GM19035 (cell line): Measurements from ENCODE around the gene PHKG1.
A peak's percentile ranks its signal among the peaks of the same experiment; 100 is the strongest.
"Not testable (repeated sequence)": the region's sequence is repeated elsewhere in the genome, so short reads cannot be mapped to it uniquely, and the experiment has no call there.

Experiments used
- ATAC-seq: cut with Tn5 transposase; IDR thresholded peaks from one replicate; pipeline ENCODE4 v1.9.1; 2021; ENCODE audit not compliant: unreplicated experiment

Gene PHKG1

DNA sequence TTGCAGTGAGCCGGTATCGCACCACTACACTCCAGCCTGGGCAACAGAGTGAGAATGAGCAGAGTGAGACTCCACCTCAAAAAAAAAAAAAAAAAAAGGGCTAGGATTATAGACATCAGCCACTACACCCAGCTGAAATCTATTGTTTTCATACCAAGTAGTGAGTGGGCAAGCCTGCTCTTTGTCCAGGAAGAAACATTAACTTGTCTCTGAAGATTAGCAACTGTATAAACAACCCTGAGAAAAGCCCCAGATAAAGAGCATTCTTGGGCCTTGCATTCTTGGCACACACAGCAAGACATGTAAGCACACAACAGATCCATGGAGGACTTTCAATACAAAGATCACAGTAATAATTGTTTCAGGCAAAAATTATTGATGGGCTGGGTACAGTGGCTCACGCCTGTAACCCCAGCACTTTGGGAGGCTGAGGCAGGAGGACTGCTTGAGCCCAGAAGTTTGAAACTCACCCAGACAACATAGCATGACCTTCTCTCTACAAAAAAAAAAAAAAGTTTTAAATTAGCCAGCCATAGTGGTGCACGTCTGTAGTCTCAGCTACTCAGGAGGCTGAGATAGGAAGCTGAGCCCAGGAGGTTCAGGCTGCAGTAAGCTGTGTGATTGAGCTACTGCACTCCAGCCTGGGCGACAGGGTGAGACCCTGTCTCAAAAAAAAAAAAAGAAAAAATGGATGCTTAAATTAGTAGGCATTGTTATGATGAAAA, 45.9 kb downstream of the PHKG1 start:
- no peak for ATAC-seq

DNA sequence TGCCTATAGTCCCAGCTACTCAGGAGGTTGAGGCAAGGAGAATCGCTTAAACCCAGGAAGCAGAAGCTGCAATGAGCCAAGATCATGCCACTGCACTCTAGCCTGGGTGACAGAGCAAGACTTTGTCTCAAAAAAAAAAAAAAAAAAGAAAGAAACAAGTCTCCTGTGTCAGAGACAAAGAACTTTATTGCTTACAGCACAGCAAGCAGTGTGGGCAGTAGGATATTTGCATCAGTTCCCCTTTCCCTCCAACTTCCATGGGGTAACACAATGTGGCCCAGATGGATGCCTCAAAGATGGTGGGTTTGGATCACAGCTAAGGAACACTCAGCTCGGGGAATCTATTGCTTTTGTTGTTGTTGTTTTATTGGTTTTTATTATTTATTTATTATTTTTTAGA, 47.0 kb downstream of the PHKG1 start:
- ATAC-seq, result not testable (repeated sequence)

DNA sequence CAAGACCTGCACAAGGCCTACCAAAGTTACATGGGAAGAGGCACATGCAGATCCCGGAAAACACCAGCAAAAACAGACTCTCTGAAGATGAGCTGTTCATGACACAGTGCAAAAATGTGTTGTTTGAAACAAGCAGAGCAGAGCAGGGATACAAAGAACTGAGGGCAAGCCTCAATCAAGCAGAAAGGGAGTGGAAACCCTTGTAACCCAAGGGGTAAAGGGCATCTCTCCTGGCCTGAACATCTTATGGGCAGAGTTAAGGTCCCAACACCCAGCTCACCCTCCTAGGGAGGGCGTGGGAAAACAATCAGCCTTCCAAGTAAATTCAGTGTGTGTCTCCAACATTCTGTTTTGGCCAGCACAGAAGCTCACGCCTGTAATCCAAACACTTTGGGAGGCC, 52.0 kb downstream of the PHKG1 start:
- no peak for ATAC-seq

DNA sequence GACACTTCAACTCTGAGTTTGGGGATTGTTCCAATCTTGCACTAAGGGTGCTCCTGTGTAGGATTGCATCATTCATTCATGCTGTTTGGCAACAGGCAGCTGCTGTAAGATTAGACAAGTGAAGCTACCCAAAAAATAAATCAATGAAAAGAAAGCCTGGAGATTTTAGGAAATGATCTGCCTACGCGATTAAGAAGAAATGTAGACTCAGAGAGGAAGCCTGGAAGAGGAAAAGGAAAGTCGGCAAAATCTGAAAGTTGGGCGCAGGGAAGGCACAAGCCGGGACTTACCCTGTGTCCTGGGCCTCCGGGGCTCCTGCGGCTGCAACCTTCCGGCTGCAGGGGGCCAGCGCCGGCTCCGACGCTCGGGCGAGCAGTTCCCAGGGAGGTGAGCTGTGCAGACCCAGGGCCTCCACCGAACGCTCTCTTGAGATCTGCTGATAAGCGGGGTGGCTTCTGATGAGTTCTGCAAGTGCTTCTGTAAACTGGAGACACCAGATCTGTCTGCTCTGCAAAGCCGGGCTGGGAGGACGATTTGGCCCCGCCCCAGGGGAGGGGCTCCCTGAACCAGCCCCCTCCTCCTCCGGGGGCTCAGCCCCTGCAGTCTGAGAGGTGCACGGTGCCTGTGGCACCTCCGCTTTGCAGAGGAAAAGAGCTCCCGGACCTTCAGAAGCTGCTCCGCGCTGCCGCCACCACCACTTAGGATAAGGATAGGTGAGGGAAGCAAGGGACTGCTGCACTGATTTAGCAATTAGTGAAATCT, 58.9 kb downstream of the PHKG1 start:
- ATAC-seq, result peak; percentile 95

DNA sequence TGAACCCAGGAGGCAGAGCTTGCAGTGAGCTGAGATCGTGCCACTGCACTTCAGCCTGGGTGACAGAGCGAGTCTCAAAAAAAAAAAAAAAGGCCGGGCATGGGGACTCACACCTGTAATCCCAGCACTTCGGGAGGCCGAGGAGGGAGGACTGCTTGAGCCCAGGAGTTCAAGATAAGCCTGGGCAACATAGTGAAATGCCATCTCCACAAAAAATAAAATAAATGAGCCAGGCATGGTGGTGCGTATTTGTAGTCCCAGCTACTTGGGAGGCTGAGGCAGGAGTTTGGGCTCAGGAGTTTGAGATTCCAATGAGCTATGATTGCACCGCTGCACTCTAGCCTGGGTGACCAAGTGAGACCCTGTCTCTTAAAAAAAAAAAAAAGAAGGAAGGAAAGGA, 60.2 kb downstream of the PHKG1 start:
- not testable (repeated sequence) for ATAC-seq

DNA sequence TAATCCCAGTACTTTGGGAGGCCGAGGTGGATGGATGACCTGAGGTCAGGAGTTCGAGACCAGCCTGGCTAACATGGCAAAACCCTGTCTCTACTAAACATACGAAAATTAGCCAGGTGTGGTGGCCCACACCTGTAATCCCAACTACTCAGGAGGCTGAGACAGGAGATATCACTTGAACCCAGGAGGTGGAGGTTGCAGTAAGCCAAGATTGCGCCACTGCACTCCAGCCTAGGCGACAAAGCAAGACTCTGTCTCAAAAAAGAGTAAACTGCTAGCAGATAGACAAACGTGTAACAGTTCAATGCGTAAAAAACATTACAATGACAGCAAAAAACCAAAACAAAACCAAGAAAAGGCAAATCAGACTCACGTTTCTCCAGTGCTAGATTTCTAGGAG, 61.2 kb downstream of the PHKG1 start:
- ATAC-seq, result not testable (repeated sequence)

DNA sequence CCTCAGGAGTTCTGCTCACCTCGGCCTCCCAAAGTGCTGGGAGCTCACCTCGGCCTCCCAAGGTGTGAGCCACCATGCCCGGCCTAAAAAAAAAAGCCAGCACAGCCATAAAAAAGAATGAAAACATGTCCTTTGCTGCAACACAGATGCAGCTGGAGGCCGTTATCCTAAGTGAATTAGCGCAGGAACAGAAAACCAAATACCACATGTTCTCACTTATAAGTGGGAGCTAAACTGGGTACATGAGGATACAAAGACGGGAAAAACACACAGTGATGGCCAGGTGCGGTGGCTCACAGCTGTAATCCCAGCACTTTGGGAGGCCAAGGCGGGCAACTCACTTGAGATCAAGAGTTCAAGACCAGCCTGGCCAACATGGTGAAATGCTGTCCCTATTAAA, 62.4 kb downstream of the PHKG1 start:
- no peak for ATAC-seq
